Activated CD4-positive, CD25-positive, alpha-beta regulatory T cell treated with anti-CD3 and anti-CD28 coated beads, Interleukin-2, amount 50 U/mL, for 72 hours (primary cell): ENCODE measurements around the gene FER.

ENCODE experiments used
- DNase-seq: peaks from one replicate; pipeline ENCODE4 v3.0.0; 2021

Gene FER

DNA sequence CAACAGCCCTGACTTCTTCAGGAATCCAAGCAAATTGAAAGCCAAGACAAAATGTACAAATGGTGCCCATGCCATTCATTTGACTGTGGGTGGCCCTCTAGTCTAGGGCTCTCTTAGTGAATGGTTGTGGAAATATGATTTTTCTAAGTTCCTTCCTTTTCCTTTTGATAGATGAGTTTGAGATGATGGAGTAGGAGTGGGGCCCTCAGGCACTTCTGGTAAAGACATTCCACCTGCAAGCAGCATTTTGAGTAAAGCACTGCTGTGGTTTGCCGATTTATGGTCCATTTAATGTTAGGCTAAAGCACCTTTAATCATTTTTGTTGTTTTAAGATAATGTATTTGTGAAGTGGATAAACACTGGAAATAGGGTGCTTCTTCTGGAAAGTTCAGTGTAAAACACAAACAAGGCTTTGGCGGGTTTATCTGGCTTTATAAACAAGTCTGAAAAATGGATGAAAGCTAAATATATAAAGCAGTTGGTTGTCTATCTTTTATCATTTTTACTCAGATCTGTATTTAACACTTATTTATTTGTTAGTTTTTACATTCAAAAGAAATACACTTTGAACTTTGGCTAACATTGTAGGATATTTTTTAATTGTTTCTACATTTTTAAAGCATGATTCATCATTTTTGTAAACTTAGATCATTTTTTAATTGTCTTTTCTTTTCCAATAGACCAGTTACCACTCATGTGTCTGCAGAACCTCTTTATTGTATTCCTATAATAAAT lies 448.6 kb downstream of the FER start:
- DNase-seq: no peak

DNA sequence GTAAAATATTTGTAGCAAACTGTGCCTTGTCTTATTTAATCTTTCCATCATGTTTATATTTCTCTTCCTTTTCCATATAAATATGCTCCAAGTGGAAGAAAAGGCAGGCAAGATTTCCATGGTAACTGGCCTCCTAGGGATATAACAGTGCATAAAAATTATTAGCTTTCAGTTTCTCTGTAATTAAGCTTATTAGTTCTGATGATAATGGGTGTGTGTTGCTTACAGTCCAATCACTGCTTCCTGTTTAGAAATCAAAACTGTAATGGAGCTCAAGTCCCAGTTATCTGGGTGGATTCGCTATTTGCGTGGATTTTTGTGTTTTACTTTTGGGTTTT lies 449.1 kb downstream of the FER start:
- no peak for DNase-seq

DNA sequence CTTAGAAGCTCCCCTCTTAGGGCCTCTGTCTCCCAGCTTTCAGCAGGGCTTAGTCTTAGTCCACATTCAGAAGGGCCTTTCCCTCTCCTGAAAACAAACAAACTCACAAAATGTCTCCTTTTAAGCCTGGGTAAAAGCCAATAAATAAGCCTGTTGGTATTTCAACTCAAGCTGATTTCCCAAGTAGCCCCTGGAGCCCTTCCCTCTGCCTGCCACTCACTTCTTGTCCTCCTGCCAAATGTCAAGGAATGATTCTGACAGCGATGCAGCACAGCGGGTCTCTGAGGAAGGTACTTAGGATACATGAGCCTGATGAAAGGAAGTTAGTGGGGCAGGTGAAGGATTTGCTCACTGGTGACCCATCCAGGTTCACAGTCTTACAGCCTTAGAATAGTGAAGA lies 451.6 kb downstream of the FER start:
- no peak for DNase-seq

DNA sequence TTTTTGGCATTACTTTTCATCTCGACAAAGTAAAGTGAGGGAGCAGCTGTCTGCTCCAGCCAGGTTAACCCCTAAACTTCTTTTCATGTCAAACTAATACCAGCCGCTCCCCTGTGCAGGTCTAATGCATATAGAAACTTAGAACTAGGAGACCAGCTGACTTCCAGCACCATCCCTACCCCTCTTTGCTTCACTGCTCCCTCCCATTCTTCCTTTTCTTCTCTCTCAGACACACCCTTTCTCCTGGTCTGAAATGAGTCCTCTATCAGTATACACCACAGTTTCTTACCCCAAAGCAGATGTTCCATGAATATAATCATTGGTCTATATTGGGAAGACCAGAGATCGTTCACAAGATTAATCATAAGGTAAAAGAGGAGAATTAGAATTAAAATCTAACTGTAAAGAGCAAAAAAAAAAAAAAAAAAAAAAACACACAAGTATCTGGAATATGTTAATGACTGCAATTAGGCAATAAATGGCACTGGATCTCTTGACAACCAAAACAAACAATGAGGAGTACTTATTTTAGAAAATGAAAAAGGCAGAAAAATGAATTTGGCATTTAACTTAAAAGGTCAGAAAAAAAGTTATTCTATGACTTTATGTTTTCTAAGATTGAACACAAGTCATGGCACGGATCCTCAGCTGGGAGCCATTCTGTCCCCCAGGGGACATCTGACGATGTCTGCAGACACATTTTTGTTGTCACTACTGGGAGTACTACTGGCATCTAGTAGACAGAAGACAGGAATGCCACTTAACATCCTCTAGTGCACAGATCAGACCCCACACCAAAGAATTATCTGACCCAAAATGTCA lies 452.3 kb downstream of the FER start:
- no peak for DNase-seq

DNA sequence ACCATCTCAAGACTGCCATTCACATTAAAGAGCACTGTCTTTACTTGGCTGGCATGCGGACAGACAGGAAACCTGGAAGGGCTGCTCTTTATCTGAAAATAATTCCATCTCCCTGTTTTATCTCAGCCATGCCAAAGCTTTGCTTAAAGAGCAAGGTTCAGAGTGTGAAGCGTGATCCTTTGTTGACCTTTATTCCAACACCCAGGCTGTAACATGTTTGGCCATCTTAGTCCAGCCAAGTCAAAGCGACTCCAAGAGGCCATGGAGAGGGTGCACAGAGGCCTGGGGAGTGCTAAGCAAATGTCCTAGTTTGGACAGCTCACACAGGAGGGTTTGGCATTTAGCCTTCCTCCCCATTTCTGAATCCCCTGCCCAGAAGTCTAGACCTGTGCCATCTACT lies 467.3 kb downstream of the FER start:
- no peak for DNase-seq

DNA sequence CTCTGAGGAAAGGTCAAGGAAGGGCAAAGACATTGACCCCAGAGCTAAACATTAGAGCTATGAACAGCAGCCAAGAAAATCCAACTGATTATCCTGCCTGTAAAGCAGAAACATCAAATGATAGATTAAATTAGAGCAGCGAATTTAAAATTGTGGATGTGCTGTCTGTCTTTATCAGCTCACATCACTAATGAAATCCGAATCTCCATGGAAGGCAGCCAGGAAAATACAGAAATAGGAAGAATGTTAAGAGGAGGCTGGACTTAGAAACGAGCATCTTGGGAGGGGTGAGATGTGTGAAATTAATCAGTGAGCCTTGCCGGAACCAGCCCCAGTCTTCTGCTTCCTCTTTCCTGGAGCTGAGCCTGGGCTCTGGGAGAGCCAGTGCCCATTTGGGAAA lies 471.1 kb downstream of the FER start:
- no peak for DNase-seq

DNA sequence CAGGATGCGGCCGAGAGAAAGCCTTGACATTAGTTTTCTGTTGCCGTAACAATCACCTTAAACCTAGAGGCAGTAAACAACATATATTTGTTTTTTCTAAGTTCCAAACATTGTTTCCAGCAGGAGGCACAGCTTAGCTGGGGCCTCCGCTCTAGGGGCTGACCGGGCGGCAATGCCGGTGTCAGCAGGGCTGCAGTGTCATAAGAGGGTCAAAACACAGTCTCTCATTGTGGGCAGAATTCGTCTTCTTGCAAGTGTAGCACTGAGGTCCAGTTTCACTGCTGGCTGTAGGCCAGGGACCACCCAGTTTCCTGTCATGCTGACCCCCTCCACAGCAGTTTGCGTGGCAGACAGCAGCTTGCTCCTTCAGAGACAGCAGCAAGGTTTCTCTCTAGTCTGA lies 475.8 kb downstream of the FER start:
- DNase-seq: no peak

GRCh38 chr5:109224276-109224882 lies 476.7 kb downstream of the FER start:
- no peak for DNase-seq

GRCh38 chr5:109225716-109226625 lies 478.3 kb downstream of the FER start:
- DNase-seq: no peak

DNA sequence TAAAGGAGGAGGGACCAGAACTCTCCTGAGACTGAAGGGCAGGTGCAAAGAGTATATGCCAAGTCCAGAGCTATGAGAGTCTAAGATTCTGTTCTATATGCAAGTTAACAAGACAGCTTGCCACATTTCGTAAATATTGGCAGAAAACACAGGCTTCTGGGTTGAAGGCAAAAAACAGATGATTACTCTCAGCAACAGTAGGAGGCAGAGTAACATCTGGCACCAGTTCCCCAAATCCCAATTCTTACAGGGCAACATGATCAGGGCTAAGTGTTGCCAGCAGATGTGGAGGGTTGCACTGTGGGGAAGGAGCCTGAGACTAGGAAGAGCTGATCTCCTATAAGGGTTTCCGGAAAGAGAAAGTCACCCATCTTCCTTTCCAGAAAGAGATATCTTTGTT lies 482.7 kb downstream of the FER start:
- no peak for DNase-seq

- DNase-seq: no peak
Observed at GRCh38 chr5:109231331-109231730, 483.6 kb downstream of the FER start.

GRCh38 chr5:109234381-109234780 lies 486.7 kb downstream of the FER start:
- no peak for DNase-seq

- DNase-seq: no peak
Observed at GRCh38 chr5:109239456-109239855, 491.8 kb downstream of the FER start.

GRCh38 chr5:109242518-109242917 lies 494.8 kb downstream of the FER start:
- no peak for DNase-seq

DNA sequence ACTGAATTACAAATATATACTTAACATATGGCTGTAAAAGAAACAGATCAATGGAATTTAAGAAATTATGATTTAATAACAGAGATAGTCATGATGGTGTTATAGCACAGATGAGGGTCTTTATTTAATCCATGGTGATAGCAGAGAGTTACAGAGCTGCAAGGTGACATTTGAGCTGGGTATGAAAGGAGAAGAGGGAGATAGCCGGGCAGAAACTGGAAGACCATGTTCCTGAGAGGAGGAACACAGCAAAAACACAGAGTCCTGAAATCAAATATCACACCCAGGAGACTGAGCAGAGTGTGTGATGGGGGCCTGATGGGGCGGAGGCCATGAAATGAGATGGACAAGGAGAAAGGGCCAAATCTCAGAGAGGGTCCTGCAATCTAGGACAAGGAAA lies 498.7 kb downstream of the FER start:
- no peak for DNase-seq
